GM12873 (cell line): Measurements from ENCODE around the gene COL6A5.

Experiments used
- CTCF ChIP-seq: IDR thresholded peaks from 2 replicates; pipeline ENCODE4 v1.5.1; 2012; ENCODE audit warnings: low read depth, mild to moderate bottlenecking, moderate library complexity, low read length, control low read depth; ENCODE audit not compliant: insufficient read depth; ENCODE audit errors: missing control alignments

The COL6A5 gene

DNA sequence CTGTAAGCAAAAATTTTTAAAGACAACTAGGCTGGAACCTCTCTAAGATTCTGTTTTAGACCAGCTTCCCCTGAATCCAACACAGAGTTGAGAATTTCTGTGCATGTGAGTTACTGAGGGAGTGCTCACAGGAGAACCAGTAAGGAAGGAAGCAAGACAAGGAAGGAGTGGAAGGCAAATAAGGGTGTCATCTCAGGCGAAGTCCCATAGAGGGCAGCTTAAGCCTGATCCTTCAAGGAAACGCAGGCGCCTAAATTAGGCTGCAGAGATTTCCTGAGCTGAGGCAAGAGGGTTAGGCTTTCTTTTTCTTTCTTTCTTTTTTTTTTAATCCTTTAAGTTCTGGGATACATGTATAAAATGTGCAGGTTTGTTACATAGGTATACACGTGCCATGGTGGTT lies 135.3 kb downstream of the COL6A5 start:
- peak; percentile 35 for TF ChIP-seq CTCF

DNA sequence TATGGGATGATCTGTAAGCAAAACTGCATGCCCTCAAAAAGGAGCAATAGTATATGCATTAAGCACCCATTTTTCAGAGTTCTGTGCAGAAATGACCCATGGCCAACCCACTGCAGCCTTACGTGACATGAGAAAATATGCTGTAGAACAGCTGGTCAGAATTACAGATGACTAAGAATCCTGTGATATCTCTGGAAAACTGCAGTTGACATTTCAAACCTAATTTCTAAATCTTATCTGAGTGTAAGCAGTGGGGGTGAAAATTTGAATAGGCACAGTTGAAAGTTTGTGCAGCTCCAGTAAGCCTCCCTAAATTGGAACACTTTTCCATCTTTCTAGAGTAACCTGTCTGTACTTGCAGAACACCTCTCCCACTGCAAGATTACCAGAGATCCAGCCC lies 142.8 kb downstream of the COL6A5 start:
- no peak for TF ChIP-seq CTCF

- no peak for TF ChIP-seq CTCF
These were observed 143.4 kb downstream of the COL6A5 start for GRCh38 chr3:130488769-130489450.

GRCh38 chr3:130490241-130490640 lies 144.8 kb downstream of the COL6A5 start:
- no peak for TF ChIP-seq CTCF

- no peak for TF ChIP-seq CTCF
These were observed 146.0 kb downstream of the COL6A5 start for GRCh38 chr3:130491431-130491830.

DNA sequence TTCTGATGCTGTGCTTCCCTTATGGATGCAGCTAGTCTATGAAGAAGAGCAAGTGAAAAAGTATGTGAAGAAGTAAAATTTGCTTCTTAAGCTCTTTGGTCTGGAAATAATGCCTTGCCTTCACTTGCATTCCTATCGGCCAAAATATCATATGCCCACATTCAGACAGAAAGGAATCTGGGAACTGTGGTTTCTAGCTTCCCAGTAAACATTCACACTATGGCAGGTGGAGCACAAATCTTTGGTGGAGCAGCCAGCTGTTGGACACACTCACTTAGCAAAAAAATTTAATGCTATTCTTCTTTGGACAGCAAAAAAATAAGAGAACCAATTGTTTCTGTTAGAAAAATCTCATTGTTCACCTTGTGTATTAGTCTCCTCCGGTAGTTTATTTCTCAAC lies 159.2 kb downstream of the COL6A5 start:
- TF ChIP-seq CTCF = no peak

DNA sequence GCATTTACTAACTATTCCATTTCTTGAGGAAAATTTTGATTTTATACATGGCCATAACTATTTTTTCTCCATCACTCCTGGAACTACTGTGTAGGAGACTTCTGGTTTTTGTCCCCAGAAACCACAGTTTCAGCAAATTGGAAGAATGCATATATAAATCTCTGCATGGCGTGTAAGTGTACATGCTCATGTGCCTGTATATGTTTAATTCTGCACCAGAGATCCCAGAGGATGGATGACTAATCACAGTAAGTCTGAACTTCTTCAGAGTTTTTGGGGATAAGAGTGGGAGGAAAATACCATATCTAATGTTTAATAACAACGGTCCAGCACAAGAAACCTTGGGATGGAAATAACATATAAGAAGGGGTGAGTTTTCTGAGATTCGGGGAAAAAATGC lies 160.6 kb downstream of the COL6A5 start:
- TF ChIP-seq CTCF = no peak

DNA sequence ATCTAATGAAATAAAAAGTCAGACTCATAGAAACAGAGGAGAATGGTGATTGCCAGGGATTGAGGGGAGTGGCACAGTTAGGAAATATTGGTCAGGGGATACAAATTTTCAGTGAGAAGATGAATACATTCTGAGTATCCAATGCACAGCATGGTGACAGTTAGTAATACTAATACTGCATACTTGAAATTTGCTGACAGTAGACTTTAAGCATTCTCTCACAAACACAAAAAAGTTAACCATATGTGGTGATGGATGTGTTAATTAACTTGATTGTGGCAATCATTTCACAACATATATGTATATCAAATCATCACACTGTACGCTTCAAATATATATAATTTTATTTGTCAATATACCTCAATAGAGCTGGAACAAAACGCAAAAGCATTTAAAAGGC lies 162.3 kb downstream of the COL6A5 start:
- TF ChIP-seq CTCF = no peak
